Lower lobe of right lung (tissue), 2 donors: Measurements from ENCODE around the gene MAP7D2. TPM values are rescaled to one million over a fixed set of nuclear protein-coding genes. Genes with fewer than 3 reads are reported as not detected.
"Not testable (repeated sequence)": the region's sequence is repeated elsewhere in the genome, so short reads cannot be mapped to it uniquely, and the experiment has no call there.

Experiments
- ATAC-seq, 2 donors: fragments of 200-7000 bp; cut with Tn5 transposase; one replicate each; pipeline ENCODE4 v1.9.1; 2020 to 2022; ENCODE audit warnings: mild to moderate bottlenecking in 2 of 2, moderate library complexity in 2 of 2
- DNase-seq: peaks from one replicate; pipeline ENCODE4 v3.0.0-alpha.2; 2020
- H3K27ac ChIP-seq: fragments of 200-600 bp; one replicate; pipeline ENCODE4 v1.8.0; 2022
- H3K27me3 ChIP-seq: fragments of 200-600 bp; one replicate; pipeline ENCODE4 v1.8.0; 2022; ENCODE audit warnings: low read depth
- H3K36me3 ChIP-seq: fragments of 200-600 bp; one replicate; pipeline ENCODE4 v1.8.0; 2022; ENCODE audit warnings: mild to moderate bottlenecking
- H3K4me1 ChIP-seq: fragments of 200-600 bp; one replicate; pipeline ENCODE4 v1.8.0; 2022
- H3K4me3 ChIP-seq: fragments of 200-600 bp; one replicate; pipeline ENCODE4 v1.8.0; 2022; ENCODE audit warnings: mild to moderate bottlenecking
- H3K9me3 ChIP-seq: fragments of 200-600 bp; one replicate; pipeline ENCODE4 v1.8.0; 2022
- CTCF ChIP-seq: fragments of 200-600 bp; IDR thresholded peaks from one replicate; pipeline ENCODE4 v1.8.0; 2022; ENCODE audit warnings: antibody characterized with exemption, mild to moderate bottlenecking
- intact Hi-C: fragments of 100-400 bp; cut with DNase I; formaldehyde crosslinking; loops from one replicate; pipeline ENCODE4 v1.11.0; 2022
- long read RNA-seq: library from polyadenylated mRNA; unstranded; transcript quantifications from one replicate; pipeline ENCODE4 v2.0.0, GENCODE V29; 2021
- total RNA-seq: library from RNA; stranded (reverse); fragmentation: NEBNext Ultra II Directional; extraction: Animal tissue kit (Norgen Biotek cat#: 25700); gene quantifications from one replicate; pipeline ENCODE4 v1.2.1, GENCODE V29; 2021
- donor health status: DM: no; HTN: yes; CAD: no; lungs with severe emphysema.

MAP7D2 gene
- total RNA-seq: 0.35 TPM
- long read RNA-seq, partial matches to known transcripts: 0 of 1 reads
- long read RNA-seq, other reads (novel, unspliced or antisense): 1 of 1 reads

- Histone ChIP-seq H3K27me3 (peaks cover 10% of the 10 kb centered on the region), H3K4me1 (no peaks in the 10 kb centered on the region), H3K36me3 (no peaks in the 10 kb centered on the region), H3K9me3 (no peaks in the 10 kb centered on the region), H3K4me3 (peak within 1 kb of the TSS; percentile 37), H3K27ac (no peak within 1 kb of the TSS)
- ATAC-seq (peak in 1 of 2 donors; percentile 21), DNase-seq (no peak)
- TF ChIP-seq CTCF: no peak
- intact Hi-C loops: no loop called here
Observed at GRCh38 chrX:20116577-20117240, at the start of gene MAP7D2. MAP7D2 (minus strand) TSS chrX:20116907; CDS start chrX:20116879, 28 bp downstream.

DNA sequence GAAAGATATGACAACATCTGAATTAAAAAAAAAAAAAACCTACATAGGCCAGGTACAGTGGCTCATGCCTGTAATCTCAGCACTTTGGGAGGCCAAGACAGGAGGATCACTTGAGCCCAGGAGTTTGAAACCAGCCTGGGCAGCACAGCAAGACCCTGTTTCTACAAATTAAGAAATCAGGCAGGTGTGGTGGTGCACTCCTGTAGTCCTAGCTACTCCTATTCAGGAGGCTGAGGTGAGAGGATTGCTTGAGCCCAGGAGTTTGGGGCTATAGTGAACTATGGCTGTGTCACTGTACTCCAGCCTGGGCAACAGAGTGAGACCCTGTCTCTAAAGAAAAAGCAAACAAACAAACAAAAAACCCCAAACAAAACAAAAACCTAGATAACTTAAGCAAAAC lies 45.8 kb upstream of the MAP7D2 start:
- H3K9me3 ChIP-seq, H3K27me3 ChIP-seq, H3K4me1 ChIP-seq, ATAC-seq, DNase-seq, H3K4me3 ChIP-seq, H3K27ac ChIP-seq, intact Hi-C loops: not testable (repeated sequence)
- H3K36me3 ChIP-seq: peaks cover 74% of the 10 kb centered on the region

GRCh38 chrX:20159797-20160385 lies 43.2 kb upstream of the MAP7D2 start:
- intact Hi-C loops: no loop called here
- TF ChIP-seq CTCF: no peak
- peaks cover 80% of the 10 kb centered on the region for H3K36me3 ChIP-seq

GRCh38 chrX:20151689-20152088 lies 35.0 kb upstream of the MAP7D2 start:
- H3K36me3 ChIP-seq: peaks cover 56% of the 10 kb centered on the region

More at GRCh38 chrX:20159797-20160385, 43.2 kb upstream of the MAP7D2 start:
- Histone ChIP-seq H3K4me3 (no peak overlapping the region), H3K27me3 (no peaks in the 10 kb centered on the region), H3K4me1 (no peaks in the 10 kb centered on the region), H3K9me3 (no peaks in the 10 kb centered on the region), H3K27ac (no peak overlapping the region)
- ATAC-seq: no peak
- DNase-seq: no peak

GRCh38 chrX:20149326-20149725 lies 32.6 kb upstream of the MAP7D2 start:
- Histone ChIP-seq H3K36me3 (peaks cover 32% of the 10 kb centered on the region), H3K4me1 (no peaks in the 10 kb centered on the region), H3K4me3 (no peak overlapping the region), H3K27ac (no peak overlapping the region), H3K27me3 (no peaks in the 10 kb centered on the region), H3K9me3 (no peaks in the 10 kb centered on the region)
- intact Hi-C loops: no loop called here
- DNase-seq (no peak), ATAC-seq (peak in 1 of 2 donors; percentile 29)
- no peak for TF ChIP-seq CTCF

More at GRCh38 chrX:20151689-20152088, 35.0 kb upstream of the MAP7D2 start:
- ATAC-seq (no peak), DNase-seq (no peak)
- H3K27ac ChIP-seq: no peak overlapping the region
- H3K9me3 ChIP-seq: no peaks in the 10 kb centered on the region
- no peak for TF ChIP-seq CTCF
- H3K4me1 ChIP-seq: no peaks in the 10 kb centered on the region
- no peaks in the 10 kb centered on the region for H3K27me3 ChIP-seq
- intact Hi-C loops: no loop called here
- H3K4me3 ChIP-seq: no peak overlapping the region

- H3K4me3 ChIP-seq: no peak overlapping the region
- no peaks in the 10 kb centered on the region for H3K4me1 ChIP-seq
- intact Hi-C loops: no loop called here
- no peaks in the 10 kb centered on the region for H3K27me3 ChIP-seq
- ATAC-seq: no peak
- no peak for DNase-seq
- no peak overlapping the region for H3K27ac ChIP-seq
- no peaks in the 10 kb centered on the region for H3K9me3 ChIP-seq
- H3K36me3 ChIP-seq: peaks cover 14% of the 10 kb centered on the region
- TF ChIP-seq CTCF: no peak
Observed at GRCh38 chrX:20147561-20147960, 30.9 kb upstream of the MAP7D2 start.
